Measurements from ENCODE around the gene CRYBG3.

The CRYBG3 gene

DNA sequence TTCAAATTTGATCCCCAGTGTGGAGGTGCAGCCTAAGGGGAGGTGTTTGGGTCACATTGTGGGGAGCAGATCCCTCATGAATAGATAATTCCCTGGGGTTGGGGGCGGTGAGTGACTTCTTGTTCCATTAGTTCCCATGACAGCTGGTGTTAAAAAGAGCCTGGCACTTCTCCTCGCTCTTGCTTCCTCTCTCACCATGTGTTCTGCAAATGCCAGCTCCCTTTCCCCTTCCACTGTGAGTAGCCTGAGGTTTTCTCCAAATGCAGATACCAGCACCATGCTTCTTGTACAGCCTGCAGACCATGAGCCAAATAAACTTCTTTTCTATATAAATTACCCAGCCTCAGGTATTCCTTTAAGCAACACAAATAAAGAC, 127.3 kb downstream of the CRYBG3 start:
- DNase-seq = no peak

DNA sequence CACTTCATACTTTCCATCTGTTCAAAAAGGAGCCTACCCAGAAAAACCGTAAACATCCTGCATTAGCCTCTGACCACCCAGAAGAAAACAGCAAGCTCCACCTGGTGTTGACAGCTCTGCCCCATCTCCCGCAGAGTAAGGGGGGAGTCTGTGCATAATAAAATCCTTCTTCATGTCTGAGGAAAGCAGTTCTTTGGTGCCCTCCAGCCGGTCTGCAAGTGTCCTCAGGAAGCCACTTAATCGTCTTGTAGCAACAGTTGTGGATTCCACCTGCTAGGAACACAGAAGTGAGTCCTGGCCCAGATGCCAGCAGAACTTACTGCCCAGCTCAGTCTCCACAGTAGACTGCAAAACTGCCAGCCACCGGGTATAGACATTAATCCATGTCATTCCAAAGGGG, 127.9 kb downstream of the CRYBG3 start:
- peak; percentile 39 for DNase-seq

DNA sequence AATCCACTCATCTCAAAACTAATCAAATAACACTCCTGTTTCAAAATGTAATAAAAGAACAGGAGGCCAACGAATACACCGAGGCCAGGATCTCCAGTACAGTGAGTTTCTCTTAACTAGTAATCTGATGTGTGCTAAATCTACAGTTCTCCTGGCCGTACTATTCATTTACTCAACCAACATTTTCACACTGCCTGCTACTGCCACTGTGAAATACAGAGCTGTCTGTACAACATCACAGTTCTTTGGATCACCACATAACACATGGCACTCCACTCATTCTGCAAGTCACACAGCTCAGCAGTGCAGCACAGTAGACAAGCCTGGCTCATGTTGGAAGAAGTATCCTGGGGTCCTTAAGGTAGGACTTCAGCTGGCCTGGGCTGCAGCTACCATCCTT, 128.5 kb downstream of the CRYBG3 start:
- no peak for DNase-seq

DNA sequence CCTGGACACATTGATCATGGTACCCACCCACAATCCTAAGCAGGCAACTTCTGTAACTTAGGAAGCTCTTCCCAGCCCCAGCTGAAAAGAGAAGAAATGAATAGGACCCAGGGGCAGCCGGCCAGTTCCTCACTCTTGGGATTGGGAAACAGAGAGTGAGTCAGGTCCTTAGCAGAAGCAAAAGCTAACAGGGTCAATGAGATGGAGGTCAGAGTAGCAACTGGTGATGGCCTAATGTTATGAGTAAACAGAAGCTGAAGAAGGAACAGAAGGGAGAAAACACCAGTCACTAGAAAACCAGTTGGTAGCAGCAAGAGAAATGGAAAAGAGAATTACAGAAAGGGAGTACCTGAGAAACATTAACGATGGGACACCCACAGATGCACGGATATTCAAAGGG, 130.5 kb downstream of the CRYBG3 start:
- DNase-seq = no peak

DNA sequence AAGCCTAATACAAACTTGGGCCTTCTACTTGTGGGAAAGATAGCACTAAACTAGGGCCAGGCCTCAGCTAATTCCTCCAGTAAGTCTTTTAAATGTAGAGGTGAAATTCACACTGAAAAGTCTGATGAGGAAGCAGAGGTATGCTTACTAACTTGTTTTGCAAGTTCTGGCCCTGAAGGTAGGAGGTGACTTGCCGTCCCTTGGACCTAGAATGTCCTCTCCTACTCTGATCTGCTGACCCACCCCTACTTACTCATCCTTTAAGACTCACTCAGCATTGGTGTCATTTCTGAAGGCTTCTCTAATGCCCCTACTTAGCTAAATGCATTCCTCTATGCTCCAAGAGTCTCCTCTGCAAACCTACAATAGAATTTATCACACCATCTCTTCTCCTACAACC, 131.1 kb downstream of the CRYBG3 start:
- no peak for DNase-seq

DNA sequence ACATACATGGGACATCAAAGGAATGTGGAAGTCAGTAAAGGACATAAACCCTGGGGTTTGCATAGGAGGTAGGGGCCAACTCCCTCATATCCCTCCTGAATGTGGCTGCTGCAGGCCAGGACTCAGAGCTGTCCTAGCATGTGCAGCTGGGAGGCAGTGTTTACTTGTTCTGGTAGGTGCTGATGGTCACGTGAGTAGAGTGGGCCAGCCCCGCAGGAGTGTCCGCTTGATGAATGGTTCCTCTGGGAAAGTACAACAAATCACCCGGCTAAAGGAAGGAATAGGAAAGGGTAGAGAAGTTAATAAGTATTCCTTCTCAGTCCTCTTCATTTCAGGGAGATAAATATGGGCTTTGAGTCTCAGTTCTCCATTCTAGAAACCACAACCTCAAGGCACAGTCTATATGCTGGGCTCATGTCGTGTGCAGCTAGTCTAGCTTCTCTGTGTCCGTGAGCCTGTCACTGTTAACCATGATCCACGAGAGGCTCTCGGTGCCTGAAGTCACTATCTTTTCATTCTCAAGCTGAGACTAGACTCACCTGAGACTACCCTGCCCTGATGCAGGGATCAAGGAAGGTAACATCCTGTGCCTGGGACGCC, 132.5 kb downstream of the CRYBG3 start:
- no peak for DNase-seq

DNA sequence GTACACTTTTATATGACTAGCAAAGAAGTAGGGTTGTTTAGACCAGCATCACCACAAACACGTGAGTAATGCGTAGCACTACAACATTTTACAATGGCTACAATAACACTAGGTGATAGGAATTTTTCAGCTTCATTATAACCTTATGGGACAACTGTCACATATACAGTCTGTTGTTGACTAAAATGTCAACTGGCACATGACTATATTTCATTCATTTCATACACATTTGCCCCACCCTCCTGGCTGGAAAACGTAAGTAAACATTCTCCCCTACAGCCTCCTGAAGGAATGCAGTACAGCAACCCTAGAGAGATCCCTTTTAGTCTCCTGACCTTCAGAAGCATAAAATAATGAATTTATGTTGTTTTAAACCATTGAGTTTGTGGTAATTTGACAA, 134.2 kb downstream of the CRYBG3 start:
- no peak for DNase-seq

DNA sequence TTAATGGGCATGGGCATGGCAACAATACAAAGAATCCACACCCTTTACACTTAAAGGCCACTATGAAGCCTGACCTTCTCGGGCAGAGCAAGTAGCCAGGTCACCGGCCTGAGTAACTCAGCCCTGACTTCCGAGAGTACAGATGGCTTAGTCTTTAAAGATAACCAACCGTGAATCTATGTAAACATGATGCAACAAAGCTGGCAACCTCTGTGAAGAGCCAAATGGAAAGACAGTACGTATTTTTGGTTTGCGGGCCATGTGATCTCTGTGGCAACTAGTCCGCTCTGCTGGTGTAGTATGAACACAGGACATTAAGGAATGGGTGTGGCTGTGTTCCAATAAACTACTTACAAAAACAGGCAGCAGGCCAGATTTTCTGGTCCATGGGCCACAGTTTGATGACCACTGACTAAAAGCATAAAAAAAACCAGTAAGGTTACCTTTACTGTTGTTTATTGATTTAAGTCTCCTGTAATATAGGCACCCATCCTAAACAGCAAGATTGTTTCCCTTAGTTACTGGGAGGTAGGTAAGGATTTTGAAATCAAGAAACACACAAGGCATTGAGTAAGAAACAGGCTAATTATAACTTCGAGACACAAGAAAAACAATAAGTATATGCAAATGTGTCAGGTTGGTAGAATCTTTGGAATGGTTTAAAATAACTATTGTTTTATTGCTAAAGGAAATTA, 136.0 kb downstream of the CRYBG3 start:
- peak; percentile 7 for DNase-seq

DNA sequence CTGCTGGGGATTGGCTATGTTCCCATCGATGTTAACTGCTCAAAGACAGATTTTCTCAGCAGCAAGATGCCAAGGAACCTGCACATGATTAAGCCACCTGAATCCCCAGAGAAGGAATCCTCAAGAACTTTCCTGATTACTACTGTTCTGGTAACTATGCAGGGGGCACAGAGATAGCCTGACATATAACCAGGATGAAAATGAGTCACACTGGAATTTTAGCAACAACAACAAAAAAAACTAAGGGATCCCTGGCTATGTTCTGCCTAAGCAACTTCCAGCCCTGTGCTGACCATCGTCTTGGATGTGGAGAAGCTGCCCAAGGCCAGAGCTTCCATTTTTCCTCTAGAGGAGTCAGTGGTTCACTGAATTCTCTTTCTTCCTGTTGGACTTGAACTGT, 136.6 kb downstream of the CRYBG3 start:
- DNase-seq = no peak

DNA sequence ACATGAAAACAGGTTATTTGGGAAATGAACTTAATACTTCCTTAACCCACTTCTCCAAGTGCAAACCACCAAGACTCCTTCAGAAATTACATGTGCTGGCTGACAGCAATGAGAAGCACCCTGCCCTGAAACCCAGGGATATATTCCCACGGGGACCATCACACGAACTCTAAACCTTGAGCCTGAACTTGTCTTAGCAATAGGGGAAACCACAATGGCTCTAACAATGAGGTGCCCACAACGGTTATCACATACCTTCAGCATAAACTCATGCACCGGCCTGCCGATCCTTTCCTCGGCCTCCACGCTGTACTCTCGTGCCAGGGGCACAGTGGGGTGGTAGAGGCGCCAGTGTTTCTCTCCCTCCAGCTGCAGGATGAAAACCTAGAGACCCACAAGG, 137.0 kb downstream of the CRYBG3 start:
- peak; percentile 38 for DNase-seq

DNA sequence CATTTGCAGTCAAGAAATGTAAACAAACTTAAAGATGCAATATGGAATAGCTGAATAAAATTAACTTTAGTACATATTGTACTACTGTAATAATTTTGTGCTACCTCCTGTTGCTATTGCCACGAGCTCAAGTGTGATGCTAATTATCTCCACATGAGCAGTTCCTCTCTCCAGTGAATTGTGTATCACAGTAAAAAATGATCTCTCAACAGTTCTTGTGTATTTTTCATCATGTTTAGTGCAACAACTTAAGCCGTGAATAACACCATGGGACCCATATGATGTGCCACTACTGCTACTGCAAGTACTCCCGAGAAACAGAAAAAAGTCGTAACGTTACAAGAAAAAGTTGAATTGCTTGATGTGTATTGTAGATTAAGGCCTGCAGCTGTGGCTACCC, 138.1 kb downstream of the CRYBG3 start:
- no peak for DNase-seq

DNA sequence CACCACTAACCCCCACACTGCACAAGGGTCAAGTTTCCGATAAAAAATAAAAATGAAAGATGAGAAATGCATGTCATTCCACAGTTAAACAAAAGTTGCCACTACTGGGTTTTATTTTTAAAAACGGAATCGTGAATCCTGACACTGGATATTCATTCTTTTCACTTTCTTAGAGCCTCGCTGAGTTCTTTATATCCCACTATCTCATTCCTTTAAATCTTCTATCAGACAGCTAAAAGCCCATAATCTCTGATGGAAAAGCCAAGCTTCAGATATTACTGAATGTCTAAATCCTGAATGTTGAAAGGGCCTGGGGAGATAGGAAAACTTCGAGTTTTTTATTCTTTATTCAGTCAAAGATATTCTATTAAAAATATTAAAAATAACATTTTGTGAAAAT, 138.7 kb downstream of the CRYBG3 start:
- no peak for DNase-seq

DNA sequence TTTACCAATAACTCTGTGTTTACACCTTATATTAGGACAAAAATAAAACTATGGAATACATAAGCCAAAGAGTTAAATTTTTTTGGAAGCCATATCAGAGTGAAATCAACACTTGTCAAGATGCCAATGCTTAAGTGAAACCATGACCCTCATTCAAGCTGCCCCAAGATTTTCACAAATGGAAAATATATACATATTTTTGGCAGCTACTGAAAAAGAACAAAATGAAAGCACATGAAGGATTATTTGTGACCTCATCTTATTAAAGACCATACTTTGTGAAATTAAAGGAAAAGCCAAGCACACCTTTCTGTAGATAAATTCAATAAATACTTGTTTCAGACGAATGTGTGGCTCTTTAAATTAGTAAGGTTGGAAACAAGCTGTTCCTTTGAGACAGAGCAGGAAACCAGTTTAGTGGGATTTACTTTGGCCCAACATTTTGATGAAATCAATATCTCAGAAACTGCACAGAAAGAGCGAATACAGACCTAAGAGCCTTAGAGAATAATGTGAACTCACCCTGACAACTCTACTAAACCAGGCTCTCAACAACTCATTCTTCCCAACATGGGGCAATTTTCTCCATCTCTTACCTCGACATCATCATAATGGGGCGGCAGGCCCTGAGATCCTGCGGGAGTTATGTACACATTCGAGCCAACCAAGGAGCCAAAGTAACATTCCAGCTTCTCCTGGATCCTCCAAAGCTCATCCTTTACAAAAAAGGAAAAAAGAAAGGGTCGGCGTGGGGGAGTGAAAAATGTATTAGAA, 139.4 kb downstream of the CRYBG3 start:
- no peak for DNase-seq

DNA sequence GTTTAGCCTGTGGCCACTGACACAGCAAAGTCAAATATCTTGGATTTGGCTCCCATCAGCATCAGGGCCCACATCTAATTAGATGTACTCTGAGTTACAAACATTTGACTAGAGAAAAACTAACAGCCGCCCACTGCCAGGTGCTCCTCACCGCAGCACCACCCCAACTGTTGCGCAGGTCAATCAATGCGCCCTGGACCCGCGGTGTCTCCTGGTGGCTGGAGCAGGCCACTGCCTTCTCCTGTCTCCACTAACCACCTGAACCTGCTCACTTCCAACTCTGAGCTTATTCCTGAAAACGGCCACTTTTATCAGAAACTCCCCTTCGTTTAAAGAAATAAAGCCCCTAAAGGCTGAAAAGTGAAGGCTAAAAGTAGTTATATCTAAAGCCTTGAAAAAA, 146.2 kb downstream of the CRYBG3 start:
- DNase-seq = no peak

DNA sequence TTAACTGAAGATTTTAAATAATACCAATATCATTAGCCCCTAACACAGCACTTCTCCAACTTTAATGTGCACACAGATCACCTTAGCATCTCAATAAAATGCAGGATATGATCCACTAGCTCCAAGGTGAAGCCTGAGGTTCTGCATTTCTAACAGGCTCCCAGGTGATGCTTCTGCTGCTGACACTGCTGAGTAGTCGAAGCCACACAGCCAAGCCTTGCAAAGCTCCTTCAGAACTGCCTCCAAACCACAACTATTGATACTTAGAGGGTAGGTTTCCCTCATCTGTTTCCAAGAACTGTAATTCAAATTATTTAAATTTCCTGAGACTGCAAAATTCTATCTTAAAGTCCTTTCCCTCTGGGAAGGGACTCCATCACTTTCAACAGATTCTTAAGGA, 146.6 kb downstream of the CRYBG3 start:
- no peak for DNase-seq

DNA sequence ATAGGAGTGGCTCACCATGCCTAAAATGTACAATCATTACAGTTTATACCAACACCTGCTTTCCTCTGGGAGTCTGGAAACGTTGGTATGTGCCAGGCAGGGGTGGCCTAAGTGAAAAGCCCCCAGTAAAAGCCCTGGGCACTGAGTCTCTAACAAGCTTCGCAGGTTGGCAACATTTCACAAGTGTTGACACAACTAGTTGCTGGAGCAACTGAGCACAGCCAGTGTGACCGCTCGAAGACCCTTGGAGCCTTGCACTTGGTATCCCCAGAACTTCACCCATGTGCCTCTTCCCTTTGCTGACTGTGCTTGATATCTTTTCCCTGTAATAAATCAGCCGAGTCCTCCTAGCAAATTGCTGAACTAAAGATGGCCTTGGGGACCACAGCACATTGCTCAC, 147.7 kb downstream of the CRYBG3 start:
- DNase-seq = no peak

DNA sequence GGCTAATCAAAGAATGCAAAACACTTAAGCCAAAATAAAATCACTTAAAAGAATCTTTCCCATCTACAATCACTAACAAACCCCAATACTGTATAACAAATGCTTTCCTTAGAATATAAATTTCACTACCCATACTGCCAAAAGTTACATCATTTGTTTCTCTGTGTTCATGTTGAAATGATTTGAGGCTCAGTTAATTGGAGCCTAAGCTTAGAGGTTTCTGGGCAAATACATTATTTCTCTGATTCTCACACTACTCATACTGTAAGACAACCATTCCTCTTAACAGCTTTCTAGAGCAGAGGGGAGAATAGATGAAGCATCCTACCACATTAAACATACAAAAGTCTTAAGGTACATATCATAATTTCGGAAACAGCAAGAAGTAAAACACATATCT, 148.3 kb downstream of the CRYBG3 start:
- no peak for DNase-seq

DNA sequence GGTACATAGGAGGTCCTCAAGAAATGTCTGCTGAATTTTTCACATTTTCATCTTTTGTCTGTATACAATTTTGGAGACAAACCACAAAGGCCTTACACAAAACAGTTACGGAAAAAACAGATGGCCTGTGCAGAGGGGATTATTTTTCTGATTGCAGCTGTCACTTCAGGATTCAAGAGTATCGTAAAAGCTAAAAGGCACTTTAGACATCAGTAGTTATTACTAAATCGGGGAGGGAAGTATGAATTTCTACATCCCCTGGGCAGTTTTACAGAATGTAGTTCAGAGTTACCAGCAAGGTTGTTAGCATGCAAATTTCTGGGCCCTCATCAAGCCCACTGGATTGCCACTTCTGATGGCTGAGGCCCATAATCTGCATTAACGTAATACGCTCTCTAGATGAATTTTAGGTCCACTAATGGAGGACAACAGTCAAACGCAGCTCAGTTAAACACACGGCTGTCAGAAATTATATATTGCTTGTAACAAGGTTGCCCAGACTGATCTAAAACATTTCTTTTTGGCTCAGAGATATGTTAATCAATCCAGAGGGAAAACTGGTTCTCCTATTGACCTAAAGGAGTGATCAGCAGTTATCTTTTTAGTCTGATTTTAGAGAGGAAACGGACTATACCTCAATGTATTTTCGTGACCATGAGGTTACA, 149.3 kb downstream of the CRYBG3 start:
- DNase-seq = peak; percentile 12

DNA sequence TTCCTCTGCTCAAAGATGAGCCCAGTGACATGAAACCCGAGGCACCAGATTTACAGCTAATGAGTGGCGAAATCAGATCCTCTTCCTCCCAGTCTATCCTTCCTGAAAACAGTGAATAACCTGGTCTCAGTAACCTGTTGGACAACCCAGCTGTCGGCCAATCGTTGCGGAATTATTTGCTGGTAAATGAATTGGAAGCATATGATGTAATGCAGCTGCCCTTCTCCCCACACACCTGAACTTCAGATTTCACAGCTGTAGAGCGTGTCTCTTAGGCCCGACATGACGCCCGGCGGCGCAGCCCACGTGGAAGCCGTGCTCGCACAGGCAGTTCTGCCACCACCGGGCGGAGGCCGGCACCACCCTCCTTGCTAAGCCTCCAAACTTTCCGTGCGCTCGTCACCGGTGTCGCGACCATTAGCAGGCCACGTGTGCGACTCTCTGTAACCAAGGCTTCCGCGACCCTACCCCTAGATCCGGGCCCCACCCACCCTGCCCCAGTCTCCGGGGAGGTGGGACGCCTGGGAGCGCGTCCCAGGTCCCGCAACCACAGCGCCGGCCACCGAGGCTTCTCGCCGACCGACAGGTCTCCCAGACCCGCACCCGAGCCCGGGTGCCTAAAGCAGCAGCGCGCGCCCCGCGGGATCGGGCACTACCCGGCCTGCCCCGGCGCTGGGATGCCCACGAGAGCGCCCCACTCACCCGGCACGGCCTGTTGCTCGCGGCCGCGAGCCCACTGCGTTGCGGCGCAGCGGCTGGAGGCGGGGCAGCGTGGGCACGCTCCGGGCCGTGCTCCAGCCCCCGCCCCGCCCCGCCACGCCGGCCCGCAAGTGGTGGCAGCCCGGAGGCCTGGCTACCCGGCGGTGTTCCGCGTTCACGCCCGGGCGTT, 150.1 kb downstream of the CRYBG3 start, which contains the start of gene RIOX2:
TSS of gene RIOX2 (minus strand) at position 753 of the 889 bp plus-strand sequence. CDS start 4,838 bp downstream, outside the sequence.
- DNase-seq = peak; percentile 57

DNA sequence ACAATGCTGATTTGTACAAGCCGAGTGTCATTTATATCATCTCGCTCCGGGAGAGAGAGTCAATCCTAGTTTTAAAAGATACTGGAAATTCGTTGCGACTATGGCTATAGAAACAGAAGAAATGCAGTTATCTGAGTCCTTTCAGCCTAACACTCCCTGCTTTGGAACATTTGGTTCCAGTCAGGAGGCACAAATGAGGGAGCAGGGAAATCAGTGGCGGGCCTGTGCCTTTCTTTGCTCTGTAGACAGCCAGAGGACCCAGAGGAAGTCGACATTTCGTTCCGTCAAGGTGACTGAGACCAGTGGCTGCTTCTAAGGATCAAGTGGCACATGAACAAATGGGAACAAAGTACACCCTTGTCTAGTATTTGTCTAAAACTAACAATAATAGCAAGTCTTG, 151.2 kb downstream of the CRYBG3 start:
- DNase-seq = no peak

DNA sequence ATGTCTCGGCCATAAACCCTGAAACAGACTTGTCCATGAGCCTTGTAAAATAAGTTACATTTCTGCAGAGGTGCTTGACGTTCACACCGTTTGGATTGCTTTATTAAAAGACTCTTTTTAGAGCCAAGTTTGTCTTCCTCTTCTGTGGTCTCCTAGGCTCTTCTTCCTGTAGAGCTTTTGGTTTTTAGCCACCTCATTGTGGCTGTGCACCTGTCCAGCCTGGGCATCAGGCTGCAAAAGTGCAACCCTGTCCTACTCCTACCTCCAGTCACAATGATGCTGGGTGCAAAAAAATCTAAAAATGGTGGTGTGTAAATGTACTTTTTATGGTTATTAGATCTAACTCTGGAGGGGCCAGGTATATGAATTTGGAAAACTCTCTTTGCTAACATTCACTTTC, 153.2 kb downstream of the CRYBG3 start:
- DNase-seq = no peak

DNA sequence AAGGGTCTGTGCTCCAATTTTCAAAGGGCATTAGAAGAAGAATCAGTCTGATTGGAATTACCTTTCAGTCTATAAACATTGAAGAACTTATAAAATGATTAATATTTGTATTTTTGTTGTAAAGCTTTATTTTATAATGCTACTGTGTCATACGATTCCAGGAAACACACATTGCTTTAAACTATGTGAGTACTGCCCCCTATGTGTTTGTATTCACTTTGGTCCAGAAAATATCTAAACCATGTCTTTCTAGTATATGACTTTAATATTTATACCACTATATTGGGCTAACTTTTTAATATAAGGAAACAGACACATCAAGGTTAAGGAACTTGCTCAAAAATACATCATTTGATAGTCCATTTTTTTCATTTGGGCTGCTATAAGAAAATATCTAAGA, 153.7 kb downstream of the CRYBG3 start:
- no peak for DNase-seq

DNA sequence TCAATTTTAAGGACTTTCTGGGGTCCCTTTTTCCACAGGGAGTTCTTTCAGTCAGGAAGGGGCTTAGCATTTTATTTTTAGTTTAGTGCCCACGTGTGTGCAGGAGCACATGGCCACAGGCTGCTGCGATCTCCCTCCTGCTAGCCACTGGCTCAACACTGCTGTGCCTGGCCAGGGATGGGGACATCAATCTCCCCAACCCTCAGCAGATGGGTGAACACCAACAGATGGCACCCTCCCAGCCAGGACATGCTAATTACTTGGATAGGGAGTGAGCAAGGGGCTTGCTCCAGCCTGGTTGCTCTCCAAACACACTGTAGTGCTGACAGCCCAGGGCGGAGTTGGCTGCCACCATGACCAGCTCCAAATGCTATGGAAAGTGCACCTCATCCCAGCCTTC, 157.8 kb downstream of the CRYBG3 start:
- DNase-seq = no peak
